CD4-positive, CD25-positive, alpha-beta regulatory T cell (primary cell): ENCODE data around the gene SSTR5. TPM values are rescaled to one million over a fixed set of nuclear protein-coding genes. Genes with fewer than 3 reads are reported as not detected.

Experiments
- ATAC-seq, 2 donors: fragments of 150-1000 bp; cut with Tn5 transposase; one replicate each; pipeline ENCODE4 v1.10.0; 2021; ENCODE audit warnings: low read depth in 2 of 2, moderate number of reproducible peaks in 2 of 2, moderate library complexity in 1 of 2
- DNase-seq, 3 donors: peaks; one replicate each; pipeline versions ENCODE4 v3.0.0 to v3.0.0-alpha.2; 2012 to 2022; ENCODE audit warnings: mixed read lengths in 1 of 3
- H3K27ac ChIP-seq: one replicate; pipeline ENCODE4 v1.7.0; 2013; ENCODE audit warnings: mild to moderate bottlenecking, low read length; ENCODE audit not compliant: insufficient read depth, poor library complexity, severe bottlenecking
- H3K27me3 ChIP-seq: one replicate; pipeline ENCODE4 v1.7.0; 2013; ENCODE audit warnings: low read length; ENCODE audit not compliant: control insufficient read depth, insufficient read depth
- H3K36me3 ChIP-seq: one replicate; pipeline ENCODE4 v1.7.0; 2013; ENCODE audit warnings: mild to moderate bottlenecking, low read length, moderate library complexity; ENCODE audit not compliant: control insufficient read depth, insufficient read depth
- H3K4me1 ChIP-seq: 2 replicates; pipeline ENCODE4 v1.7.0; 2013; ENCODE audit warnings: mild to moderate bottlenecking, low read length; ENCODE audit not compliant: insufficient read depth, control insufficient read depth, poor library complexity, severe bottlenecking
- H3K4me3 ChIP-seq: one replicate; pipeline ENCODE4 v1.7.0; 2013; ENCODE audit warnings: low read depth, mild to moderate bottlenecking, low read length, moderate library complexity
- H3K9me3 ChIP-seq, 2 experiments: 1 replicate in 1 of 2; 2 replicates in 1 of 2; pipeline ENCODE4 v1.7.0; 2013; ENCODE audit warnings: low read length in 2 of 2, mild to moderate bottlenecking in 1 of 2, moderate library complexity in 1 of 2; ENCODE audit not compliant: control insufficient read depth in 2 of 2
- H3K27ac Mint-ChIP-seq, 3 donors: one replicate each; pipeline ENCODE4 v1.8.0; 2020 to 2022; ENCODE audit warnings: mild to moderate bottlenecking in 3 of 3, mixed read lengths in 3 of 3, moderate library complexity in 2 of 3
- H3K27me3 Mint-ChIP-seq: one replicate; pipeline ENCODE4 v1.8.0; 2022; ENCODE audit warnings: mild to moderate bottlenecking, mixed read lengths
- H3K36me3 Mint-ChIP-seq: one replicate; pipeline ENCODE4 v1.8.0; 2020; ENCODE audit warnings: mixed read lengths
- H3K4me1 Mint-ChIP-seq, 4 donors: one replicate each; pipeline ENCODE4 v1.8.0; 2020 to 2022; ENCODE audit warnings: mixed read lengths in 4 of 4, mild to moderate bottlenecking in 1 of 4
- H3K4me3 Mint-ChIP-seq, 4 donors: one replicate each; pipeline ENCODE4 v1.8.0; 2020 to 2022; ENCODE audit warnings: mild to moderate bottlenecking in 4 of 4, mixed read lengths in 4 of 4, moderate library complexity in 3 of 4
- H3K9me3 Mint-ChIP-seq, 7 donors: one replicate each; pipeline ENCODE4 v1.8.0; 2020 to 2022; ENCODE audit warnings: mixed read lengths in 7 of 7, mild to moderate bottlenecking in 3 of 7, moderate library complexity in 2 of 7
- polyA plus RNA-seq, 4 donors: library from polyadenylated mRNA; unstranded; fragments of 300-500 nt; fragmentation: Illumina TruSeq; gene quantifications; one replicate each; pipeline ENCODE4 v1.2.3, GENCODE V29; 2021
- total RNA-seq: library from RNA; stranded (reverse); gene quantifications from one replicate; pipeline ENCODE4 v1.2.3, GENCODE V29; 2022

SSTR5 gene
- total and polyA plus RNA-seq, 5 donors from 2014 or later: not detected

DNA sequence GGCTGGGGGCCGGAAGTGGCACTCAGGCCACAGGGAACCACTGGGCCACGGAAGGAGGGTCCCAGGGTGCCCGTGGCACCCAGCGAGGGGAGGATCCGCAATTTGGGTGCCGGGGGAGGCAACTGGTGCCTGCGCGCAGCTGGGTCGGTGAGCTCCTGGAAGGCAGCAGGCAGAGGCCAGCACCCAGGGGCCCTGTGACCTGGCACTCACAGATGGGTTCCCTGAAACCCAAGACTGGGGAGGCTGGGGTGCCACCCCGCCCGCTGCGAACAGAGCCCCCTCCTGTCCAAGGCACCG is 663 bp downstream of the SSTR5 start:
- Histone ChIP-seq H3K27me3 (no peaks in the 10 kb centered on the region), H3K9me3 (no peaks in the 10 kb centered on the region), H3K4me1 (no peaks in the 10 kb centered on the region), H3K27ac (no peak overlapping the region), H3K4me3 (no peak overlapping the region), H3K36me3 (no peaks in the 10 kb centered on the region)
- Mint-ChIP-seq H3K4me1 (no peaks in the 10 kb centered on the region), H3K27me3 (peaks cover 18% of the 10 kb centered on the region), H3K4me3 (no peak overlapping the region), H3K36me3 (no peaks in the 10 kb centered on the region), H3K27ac (no peak overlapping the region), H3K9me3 (no peaks in the 10 kb centered on the region)
- ATAC-seq: no peak
- no peak for DNase-seq

GRCh38 chr16:1073566-1074378 is 1.2 kb downstream of the SSTR5 start:
- H3K9me3 ChIP-seq: no peaks in the 10 kb centered on the region
- ATAC-seq (no peak), DNase-seq (no peak)
- H3K4me1 ChIP-seq: no peaks in the 10 kb centered on the region
- no peaks in the 10 kb centered on the region for H3K27me3 ChIP-seq
- H3K9me3 Mint-ChIP-seq: no peaks in the 10 kb centered on the region
- no peak overlapping the region for H3K27ac Mint-ChIP-seq
- no peak overlapping the region for H3K4me3 ChIP-seq
- H3K36me3 Mint-ChIP-seq: no peaks in the 10 kb centered on the region
- H3K36me3 ChIP-seq: no peaks in the 10 kb centered on the region
- H3K4me1 Mint-ChIP-seq: no peaks in the 10 kb centered on the region
- peaks cover 13% of the 10 kb centered on the region for H3K27me3 Mint-ChIP-seq
- H3K4me3 Mint-ChIP-seq: no peak overlapping the region
- no peak overlapping the region for H3K27ac ChIP-seq

DNA sequence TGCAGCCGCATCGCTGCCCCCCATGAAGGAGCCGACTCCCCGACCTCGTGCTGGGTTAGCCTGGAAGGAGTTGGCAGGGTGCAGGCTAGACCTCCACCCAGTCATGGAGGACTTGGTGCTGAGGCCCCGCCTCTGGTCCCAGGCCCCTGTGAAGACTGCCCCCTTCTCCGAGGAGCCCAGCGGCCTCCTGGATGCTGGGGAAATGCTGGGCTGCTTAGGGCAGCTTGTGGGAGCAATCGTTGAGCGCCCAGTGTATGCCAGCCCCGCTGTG is 1.8 kb downstream of the SSTR5 start:
- Histone ChIP-seq H3K36me3 (no peaks in the 10 kb centered on the region), H3K4me1 (no peaks in the 10 kb centered on the region), H3K27me3 (no peaks in the 10 kb centered on the region), H3K27ac (no peak overlapping the region), H3K4me3 (no peak overlapping the region), H3K9me3 (no peaks in the 10 kb centered on the region)
- Mint-ChIP-seq H3K36me3 (no peaks in the 10 kb centered on the region), H3K27me3 (peaks cover 13% of the 10 kb centered on the region), H3K9me3 (no peaks in the 10 kb centered on the region), H3K4me1 (no peaks in the 10 kb centered on the region), H3K4me3 (no peak overlapping the region), H3K27ac (no peak overlapping the region)
- DNase-seq (no peak), ATAC-seq (no peak)

DNA sequence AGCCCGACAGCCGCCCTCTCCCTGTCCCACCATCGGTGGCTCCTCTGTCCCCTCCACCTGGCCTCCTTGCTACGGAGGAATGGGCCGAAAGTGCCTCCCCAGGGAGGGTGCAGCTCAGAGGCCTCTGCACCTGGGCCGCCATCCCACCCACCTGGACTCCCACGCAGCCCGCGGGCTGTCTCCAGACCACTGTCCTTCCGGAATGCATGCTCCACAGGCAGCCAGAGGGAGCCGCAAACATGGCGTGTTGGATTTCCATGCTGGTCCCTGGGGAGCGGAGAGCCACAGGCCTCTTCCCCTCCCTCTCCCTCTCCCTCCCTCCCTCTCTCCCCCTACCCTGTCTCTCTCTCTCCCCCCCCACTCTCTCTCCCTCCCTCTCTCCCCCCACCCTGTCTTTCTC is 3.0 kb downstream of the SSTR5 start:
- H3K27ac Mint-ChIP-seq: no peak overlapping the region
- Histone ChIP-seq H3K4me3 (no peak overlapping the region), H3K27me3 (no peaks in the 10 kb centered on the region), H3K36me3 (no peaks in the 10 kb centered on the region), H3K4me1 (no peaks in the 10 kb centered on the region), H3K9me3 (no peaks in the 10 kb centered on the region), H3K27ac (no peak overlapping the region)
- no peaks in the 10 kb centered on the region for H3K4me1 Mint-ChIP-seq
- no peaks in the 10 kb centered on the region for H3K9me3 Mint-ChIP-seq
- H3K36me3 Mint-ChIP-seq: no peaks in the 10 kb centered on the region
- ATAC-seq (no peak), DNase-seq (no peak)
- H3K27me3 Mint-ChIP-seq: peaks cover 13% of the 10 kb centered on the region
- no peak overlapping the region for H3K4me3 Mint-ChIP-seq

DNA sequence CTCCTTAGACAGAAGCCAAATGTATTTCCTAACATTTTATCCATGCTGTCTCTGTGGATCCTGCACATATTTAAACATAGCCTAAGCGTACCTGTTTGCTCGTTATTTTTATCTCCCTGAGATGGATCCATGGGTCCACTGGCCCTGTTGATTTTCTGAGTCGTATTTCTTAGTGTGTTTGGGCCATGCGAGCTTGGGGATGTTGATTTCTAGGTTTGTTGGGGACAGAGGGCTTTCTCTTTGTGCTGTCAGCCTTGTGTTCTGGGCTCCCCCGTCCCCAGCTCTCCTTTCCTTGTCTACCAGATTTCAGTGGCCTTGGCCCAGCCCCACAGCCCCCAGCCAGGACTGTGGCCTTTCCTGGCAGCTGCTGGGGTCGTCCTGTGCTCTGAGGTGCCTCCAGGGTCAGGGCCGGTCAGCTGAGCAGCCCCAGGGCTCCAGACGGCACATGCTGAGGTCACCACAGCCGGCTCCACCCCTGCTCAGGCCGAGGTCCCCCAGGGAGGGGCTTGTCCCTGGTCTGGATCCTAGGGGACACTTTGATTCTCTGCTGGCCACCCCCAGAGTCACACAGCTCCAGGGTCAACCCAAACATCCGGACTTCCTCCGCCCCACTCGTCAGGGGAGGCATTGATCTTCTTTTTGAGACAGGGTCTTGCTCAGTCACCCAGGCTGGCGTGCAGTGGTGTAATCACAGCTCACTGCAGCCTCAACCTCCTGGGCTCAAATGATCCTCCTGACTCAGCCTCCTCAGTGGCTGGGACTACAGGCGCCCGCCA is 4.4 kb downstream of the SSTR5 start:
- Mint-ChIP-seq H3K4me3 (no peak overlapping the region), H3K4me1 (no peaks in the 10 kb centered on the region), H3K9me3 (no peaks in the 10 kb centered on the region), H3K36me3 (no peaks in the 10 kb centered on the region), H3K27me3 (peaks cover 9% of the 10 kb centered on the region), H3K27ac (no peak overlapping the region)
- no peaks in the 10 kb centered on the region for H3K36me3 ChIP-seq
- no peak overlapping the region for H3K4me3 ChIP-seq
- H3K27ac ChIP-seq: no peak overlapping the region
- ATAC-seq (no peak), DNase-seq (no peak)
- H3K27me3 ChIP-seq: no peaks in the 10 kb centered on the region
- no peaks in the 10 kb centered on the region for H3K9me3 ChIP-seq
- no peaks in the 10 kb centered on the region for H3K4me1 ChIP-seq

DNA sequence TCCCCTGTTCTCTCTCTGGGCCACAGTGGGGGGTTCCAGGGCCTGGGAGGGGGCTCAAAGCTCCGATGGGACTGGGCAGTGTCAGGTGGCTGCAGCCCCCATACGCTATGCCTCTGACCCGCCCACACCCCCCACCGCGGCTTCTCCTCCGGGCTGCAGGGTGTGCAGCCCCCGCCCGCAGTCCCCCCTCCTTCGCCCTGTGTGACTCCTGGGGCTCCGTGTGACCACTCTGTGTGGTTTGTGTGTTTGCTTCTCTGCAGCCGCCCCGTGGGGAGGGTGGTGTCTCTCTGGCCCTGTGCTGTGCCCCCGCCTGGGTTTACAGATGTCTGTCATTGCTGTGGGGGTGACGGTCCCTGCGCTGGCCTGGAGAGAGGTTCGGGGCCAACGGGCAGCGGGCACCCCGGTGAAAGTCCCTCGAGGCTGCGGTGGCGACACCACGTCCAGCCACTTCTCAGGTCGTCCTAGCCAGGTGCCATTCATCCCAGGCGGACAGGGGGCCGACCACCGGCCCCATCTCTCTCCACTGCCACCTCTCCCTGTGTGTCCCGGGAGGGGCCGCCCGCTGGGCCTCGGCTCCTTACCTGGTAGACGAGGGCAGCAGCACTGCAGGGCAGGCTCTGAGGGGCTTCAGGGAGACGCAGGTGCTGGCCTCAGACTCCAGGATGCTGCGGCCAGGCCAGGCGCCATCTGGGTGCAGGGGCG is 5.5 kb downstream of the SSTR5 start:
- Mint-ChIP-seq H3K27ac (no peak overlapping the region), H3K4me1 (no peaks in the 10 kb centered on the region), H3K4me3 (no peak overlapping the region), H3K9me3 (peaks cover 0 to 2% (median 0%) of the 10 kb centered on the region in 7 donors), H3K36me3 (no peaks in the 10 kb centered on the region), H3K27me3 (peaks cover 10% of the 10 kb centered on the region)
- Histone ChIP-seq H3K4me1 (no peaks in the 10 kb centered on the region), H3K9me3 (no peaks in the 10 kb centered on the region), H3K27ac (no peak overlapping the region), H3K36me3 (no peaks in the 10 kb centered on the region), H3K27me3 (no peaks in the 10 kb centered on the region), H3K4me3 (no peak overlapping the region)
- no peak for ATAC-seq
- no peak for DNase-seq

DNA sequence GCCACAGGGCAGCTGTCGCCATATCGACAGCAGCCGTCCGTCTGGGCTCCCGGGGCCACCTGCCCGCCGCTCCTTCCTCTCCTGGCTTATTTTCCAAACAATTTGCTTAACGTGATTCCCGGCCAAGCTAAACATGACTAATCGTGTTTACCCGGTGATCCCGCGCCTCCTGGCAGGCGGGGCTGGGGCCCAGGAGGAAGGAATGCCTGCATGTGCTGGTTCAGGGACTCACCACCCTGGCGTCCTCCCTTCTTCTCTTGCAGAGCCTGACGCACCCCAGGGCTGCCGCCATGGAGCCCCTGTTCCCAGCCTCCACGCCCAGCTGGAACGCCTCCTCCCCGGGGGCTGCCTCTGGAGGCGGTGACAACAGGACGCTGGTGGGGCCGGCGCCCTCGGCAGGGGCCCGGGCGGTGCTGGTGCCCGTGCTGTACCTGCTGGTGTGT is 6.1 kb downstream of the SSTR5 start:
- Mint-ChIP-seq H3K27me3 (peaks cover 10% of the 10 kb centered on the region), H3K27ac (no peak overlapping the region), H3K9me3 (peaks cover 0 to 2% (median 0%) of the 10 kb centered on the region in 7 donors), H3K36me3 (no peaks in the 10 kb centered on the region), H3K4me1 (no peaks in the 10 kb centered on the region), H3K4me3 (no peak overlapping the region)
- Histone ChIP-seq H3K27me3 (no peaks in the 10 kb centered on the region), H3K4me1 (no peaks in the 10 kb centered on the region), H3K27ac (no peak overlapping the region), H3K36me3 (no peaks in the 10 kb centered on the region), H3K4me3 (no peak overlapping the region), H3K9me3 (no peaks in the 10 kb centered on the region)
- ATAC-seq: no peak
- DNase-seq: no peak
